Measurements from ENCODE around the gene CCT6B.
"Not testable (repeated sequence)": the region's sequence is repeated elsewhere in the genome, so short reads cannot be mapped to it uniquely, and the experiment has no call there.

Gene CCT6B

DNA sequence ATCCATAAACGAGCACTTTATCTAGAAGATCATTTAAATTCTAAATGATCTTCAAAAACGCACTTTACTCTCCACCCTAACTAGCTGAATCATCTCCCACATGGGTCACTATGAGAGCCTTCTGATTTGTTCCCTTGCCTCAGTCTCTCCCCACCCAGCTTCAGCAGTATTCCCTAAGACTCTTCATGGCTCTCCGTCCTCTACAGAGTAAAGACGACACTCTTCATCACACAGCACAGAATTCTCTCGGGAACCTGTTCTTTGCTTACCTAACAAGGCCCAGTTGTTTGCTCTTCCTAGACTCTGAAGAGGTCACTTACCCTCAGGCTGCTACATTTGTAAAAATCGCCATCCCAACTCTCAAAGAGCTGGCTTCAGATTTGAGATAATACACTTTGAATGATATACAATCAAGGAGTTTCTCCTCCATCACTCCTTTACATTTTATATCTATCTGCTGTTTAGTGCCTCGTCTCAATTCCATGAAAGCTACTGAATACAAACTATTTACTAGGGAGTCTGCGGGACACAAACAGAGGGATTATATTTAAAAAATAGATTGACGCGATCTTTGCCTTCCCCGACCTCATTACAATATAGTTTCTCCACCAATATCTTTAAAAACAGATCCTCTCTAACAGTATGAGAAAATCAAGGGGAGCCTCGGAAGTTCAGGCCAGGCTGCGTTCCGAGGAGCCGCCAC lies 18.5 kb upstream of the CCT6B start:
- DNase-seq = no peak

DNA sequence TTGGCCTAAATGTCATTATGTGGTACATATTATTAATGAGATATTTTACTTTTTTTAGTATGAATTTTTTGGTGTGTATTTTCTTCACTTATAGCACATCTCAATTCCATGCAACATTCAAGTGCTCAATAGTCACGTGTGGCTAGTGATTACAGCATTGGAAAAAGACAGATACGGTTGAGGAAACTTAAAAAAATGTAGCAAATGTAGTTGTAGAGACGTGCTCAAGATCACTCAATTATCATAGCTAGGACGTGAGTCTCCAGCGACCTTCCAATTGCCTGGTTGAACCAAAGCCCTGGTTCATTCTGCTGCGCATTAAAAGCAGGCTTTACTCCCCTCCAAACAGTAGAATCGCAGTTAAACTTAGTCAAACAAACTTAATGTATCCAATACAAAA lies 17.9 kb upstream of the CCT6B start:
- no peak for DNase-seq

DNA sequence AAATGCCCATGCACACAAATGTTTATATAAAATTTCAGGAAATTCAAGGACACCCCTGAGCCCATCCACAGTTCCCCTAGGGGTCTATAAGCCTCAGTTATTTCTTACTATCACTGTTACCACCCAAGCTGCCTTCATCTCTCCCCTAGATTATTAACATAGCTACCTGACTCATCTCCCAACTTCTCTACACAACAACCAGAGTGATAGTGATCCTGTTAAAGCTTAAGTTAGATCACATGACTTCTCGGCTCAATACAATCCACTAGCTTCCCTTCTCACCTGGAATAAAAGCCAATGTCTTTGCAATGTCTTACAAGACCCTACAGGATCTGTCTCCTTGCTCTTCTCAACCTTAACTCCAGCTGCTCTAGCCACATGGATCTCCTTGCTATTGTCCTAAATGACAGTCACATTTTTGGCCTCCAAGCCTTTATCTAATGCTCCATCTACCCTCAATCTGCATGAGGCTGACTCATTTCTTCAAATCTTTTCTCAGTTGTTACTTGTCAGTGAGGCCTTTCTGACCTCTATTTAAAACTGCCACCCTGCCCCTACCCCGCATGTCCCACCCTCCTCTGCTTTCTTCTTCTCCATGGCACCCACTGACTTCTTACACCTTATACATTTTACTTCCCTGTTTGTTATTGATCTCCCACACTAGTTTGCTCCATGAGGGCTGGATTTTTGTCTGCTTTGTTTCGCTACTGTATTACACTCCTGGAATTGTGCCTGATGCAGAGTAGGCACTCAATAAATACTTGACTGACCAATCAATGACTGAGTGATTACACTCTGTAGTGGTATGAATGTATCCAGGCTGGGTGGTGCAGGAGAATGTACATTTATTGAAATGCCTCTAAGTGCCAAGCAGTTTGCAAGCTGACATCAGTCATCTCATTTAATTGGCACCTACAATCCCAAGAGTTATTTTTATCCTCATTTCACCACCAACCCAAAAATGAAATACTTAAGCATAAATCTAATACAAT lies 13.8 kb upstream of the CCT6B start:
- DNase-seq = no peak

DNA sequence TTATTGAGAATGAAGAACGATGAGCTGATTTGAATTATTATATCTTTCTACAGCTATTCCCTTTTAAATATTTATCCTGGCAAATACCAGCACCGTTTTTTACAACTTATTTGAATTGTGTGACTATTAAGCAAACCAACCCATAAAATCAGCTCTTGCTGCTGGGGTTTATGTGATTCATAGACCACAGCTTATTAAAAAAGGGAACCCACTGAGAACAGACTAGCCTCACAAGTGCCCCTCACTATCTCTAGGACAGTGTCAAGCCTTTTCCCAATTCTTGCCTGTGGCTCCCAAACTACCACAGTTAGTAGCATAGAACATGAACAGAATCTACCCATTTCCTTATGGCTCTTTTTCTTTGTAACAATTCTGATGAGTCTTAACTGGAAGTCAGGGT lies 12.9 kb upstream of the CCT6B start:
- no peak for DNase-seq

GRCh38 chr17:34958438-34958837 lies 2.8 kb downstream of the CCT6B start:
- no peak for DNase-seq

DNA sequence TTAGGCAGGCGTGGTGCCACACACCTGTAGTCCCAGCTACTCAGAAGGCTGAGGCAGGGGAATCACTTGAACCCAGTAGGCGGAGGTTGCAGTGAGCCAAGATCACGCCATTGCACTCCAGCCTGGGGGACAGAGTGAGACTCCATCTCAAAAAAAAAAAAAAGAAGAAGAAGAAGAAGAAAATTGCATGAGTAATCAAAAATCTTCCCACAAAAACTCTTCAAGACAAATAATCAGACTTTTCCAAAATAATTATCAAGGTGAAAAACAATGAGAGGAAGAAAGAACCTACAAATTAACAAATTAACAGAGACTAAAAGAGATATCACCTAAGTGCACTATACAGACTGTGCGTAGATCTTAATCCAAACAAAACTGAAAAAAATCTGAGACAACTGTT lies 10.5 kb downstream of the CCT6B start:
- not testable (repeated sequence) for DNase-seq

GRCh38 chr17:34930283-34930682 lies 31.0 kb downstream of the CCT6B start:
- DNase-seq = no peak

- no peak for DNase-seq
Measured at GRCh38 chr17:34926661-34927060, 34.6 kb downstream of the CCT6B start.

DNA sequence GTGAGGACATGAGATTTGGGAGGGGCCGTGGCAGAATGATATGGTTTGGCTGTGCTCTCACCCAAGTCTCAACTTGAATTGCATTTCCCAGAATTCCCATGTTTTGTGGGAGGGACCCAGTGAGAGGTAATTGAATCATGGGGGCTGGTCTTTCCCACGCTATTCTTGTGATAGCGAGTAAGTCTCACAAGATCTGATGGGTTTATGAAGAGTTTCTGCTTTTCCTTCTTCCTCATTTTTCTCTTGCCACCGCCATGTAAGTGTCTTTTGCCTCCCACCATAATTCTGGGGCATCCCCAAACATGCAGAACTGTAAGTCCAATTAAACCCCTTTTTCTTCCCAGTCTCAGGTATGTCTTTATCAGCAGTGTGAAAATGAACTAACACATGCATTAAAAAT lies 40.6 kb downstream of the CCT6B start:
- no peak for DNase-seq

GRCh38 chr17:34917381-34917780 lies 43.9 kb downstream of the CCT6B start:
- no peak for DNase-seq

- DNase-seq = no peak
Measured at GRCh38 chr17:34916120-34916519, 45.1 kb downstream of the CCT6B start.

DNA sequence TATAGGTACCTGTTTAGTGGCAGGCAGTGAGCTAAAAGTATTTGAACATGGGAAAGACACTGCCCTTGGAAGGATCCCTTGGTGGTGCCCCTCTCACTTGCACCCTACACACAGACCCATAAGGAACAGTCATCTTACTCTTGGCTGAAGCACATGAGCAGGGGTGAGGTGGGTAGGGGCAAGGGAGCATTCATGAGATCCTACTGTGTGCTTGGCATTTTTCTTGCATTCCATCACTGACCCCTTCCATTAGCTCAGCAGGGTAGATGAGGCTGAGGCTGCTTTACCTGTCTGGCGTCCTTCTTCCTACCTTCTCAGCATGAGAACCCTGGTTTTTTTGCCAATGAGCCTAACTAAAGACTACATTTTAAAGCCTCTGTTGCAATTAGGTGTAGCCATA lies 48.3 kb downstream of the CCT6B start:
- no peak for DNase-seq

- DNase-seq = no peak
Measured at GRCh38 chr17:34909040-34909439, 52.2 kb downstream of the CCT6B start.

GRCh38 chr17:34902831-34903547 lies 58.3 kb downstream of the CCT6B start:
- no peak for DNase-seq

- DNase-seq = no peak
Measured at GRCh38 chr17:34899643-34900291, 61.5 kb downstream of the CCT6B start.

GRCh38 chr17:34895383-34895782 lies 65.9 kb downstream of the CCT6B start:
- DNase-seq = no peak

GRCh38 chr17:34894964-34895363 lies 66.3 kb downstream of the CCT6B start:
- no peak for DNase-seq

DNA sequence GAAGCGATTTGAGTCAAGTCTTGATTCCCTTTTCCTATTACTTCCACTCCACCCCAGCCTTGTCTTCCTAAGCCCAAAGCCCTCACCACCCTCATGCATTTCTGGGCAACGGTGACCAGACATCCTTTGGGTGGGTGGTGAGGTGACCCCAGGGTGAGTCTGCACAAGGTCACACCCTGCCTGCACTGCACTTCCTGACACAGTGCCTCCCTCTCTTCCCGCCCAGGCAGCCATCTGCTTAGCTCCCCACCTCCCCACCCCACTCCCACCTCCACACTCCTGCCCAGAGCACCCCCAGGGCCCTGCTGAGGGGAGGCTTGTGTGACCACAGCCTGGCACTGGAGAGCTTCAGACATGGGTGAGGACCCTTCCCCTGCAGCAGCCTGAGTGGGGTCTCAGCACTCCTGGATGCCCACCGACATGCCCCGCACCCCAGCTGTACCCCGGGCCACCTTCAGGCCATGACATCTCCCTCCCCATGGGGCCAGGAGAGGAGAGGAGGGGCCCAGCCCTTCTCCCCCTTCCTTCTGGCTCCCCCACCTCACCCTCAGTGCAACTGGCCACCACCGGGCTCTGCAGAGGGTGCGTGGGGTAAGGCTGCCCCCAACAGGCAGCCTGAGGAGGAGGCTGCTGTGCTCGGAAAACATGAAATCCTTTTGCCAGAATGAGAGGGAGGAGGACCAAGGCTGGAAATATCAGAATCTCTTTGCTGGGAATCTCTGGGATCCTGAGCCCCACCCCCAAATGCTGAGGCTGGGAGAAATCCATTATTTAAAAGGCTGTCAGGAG lies 68.6 kb downstream of the CCT6B start:
- no peak for DNase-seq

- no peak for DNase-seq
Measured at GRCh38 chr17:34886831-34887230, 74.4 kb downstream of the CCT6B start.

DNA sequence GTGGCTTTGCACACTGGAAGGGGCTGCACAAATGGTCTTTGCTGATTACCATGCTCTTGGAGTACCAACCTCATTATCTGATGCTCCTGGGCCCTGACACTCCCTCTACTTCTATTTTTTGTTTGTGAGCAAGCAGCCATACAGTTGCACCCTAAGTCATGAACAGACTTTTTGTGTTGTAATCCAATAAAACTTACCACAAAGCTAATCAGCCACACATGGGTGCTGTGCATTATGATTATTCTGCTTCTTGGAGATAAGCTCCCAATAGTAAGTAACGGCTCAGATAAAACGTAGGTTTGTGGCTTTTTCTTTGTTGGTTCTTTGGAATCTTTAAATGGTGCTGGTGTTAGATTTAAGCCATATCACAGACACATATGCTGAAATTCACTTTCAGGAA lies 76.2 kb downstream of the CCT6B start:
- DNase-seq = no peak

GRCh38 chr17:34884597-34884996 lies 76.7 kb downstream of the CCT6B start:
- DNase-seq = no peak

Data from NCI-H446 treated with DMSO at 0.1 percent for 48 hours (cell line).